H9 (cell line): ENCODE measurements around the gene NDUFA3. TPM values are rescaled to one million over a fixed set of nuclear protein-coding genes. Genes with fewer than 3 reads are reported as not detected.
A peak's percentile ranks its signal among the peaks of the same experiment; 100 is the strongest.

Experiments
- DNase-seq: peaks from one replicate; pipeline ENCODE4 v3.0.0-alpha.2; 2017
- H2AFZ ChIP-seq: one replicate; pipeline ENCODE4 v1.6.1; 2013; ENCODE audit warnings: mild to moderate bottlenecking, low read length, control low read depth, moderate library complexity
- H2AK5ac ChIP-seq: 2 replicates; pipeline ENCODE4 v1.6.1; 2013; ENCODE audit warnings: low read length, control low read depth, mixed read lengths; ENCODE audit not compliant: insufficient read length
- H2BK120ac ChIP-seq: one replicate; pipeline ENCODE4 v1.6.1; 2013; ENCODE audit warnings: low read depth, mild to moderate bottlenecking, low read length, control low read depth, inconsistent platforms; ENCODE audit not compliant: poor library complexity, severe bottlenecking
- H2BK12ac ChIP-seq: 2 replicates; pipeline ENCODE4 v1.6.1; 2013; ENCODE audit warnings: low read length, control low read depth, mixed read lengths, low read depth; ENCODE audit not compliant: insufficient read length
- H2BK15ac ChIP-seq: 2 replicates; pipeline ENCODE4 v1.6.1; 2013; ENCODE audit warnings: low read depth, low read length, control low read depth
- H2BK20ac ChIP-seq: one replicate; pipeline ENCODE4 v1.6.1; 2013; ENCODE audit warnings: low read depth, mild to moderate bottlenecking, low read length, control low read depth, inconsistent platforms; ENCODE audit not compliant: poor library complexity, severe bottlenecking
- H2BK5ac ChIP-seq: 2 replicates; pipeline ENCODE4 v1.6.1; 2013; ENCODE audit warnings: low read length, control low read depth, mixed read lengths; ENCODE audit not compliant: insufficient read length
- H3K14ac ChIP-seq: 2 replicates; pipeline ENCODE4 v1.6.1; 2013; ENCODE audit warnings: low read length, control low read depth; ENCODE audit not compliant: insufficient read depth
- H3K18ac ChIP-seq: 2 replicates; pipeline ENCODE4 v1.6.1; 2013; ENCODE audit warnings: low read depth, mild to moderate bottlenecking, mixed read lengths, low read length, control low read depth; ENCODE audit not compliant: insufficient read length
- H3K23ac ChIP-seq: 2 replicates; pipeline ENCODE4 v1.6.1; 2013; ENCODE audit warnings: low read length, control low read depth, mixed read lengths, low read depth; ENCODE audit not compliant: insufficient read length
- H3K23me2 ChIP-seq: 2 replicates; pipeline ENCODE4 v1.6.1; 2013; ENCODE audit warnings: low read depth, mild to moderate bottlenecking, mixed read lengths, low read length, control low read depth; ENCODE audit not compliant: insufficient read length, poor library complexity, severe bottlenecking
- H3K27ac ChIP-seq: 2 replicates; pipeline ENCODE4 v1.5.1; 2013; ENCODE audit warnings: low read length, control low read depth, mixed read lengths, low read depth; ENCODE audit not compliant: insufficient read length
- H3K27me3 ChIP-seq: 2 replicates; pipeline ENCODE4 v1.6.1; 2013; ENCODE audit warnings: low read length, control low read depth, inconsistent platforms; ENCODE audit not compliant: insufficient read depth
- H3K4ac ChIP-seq: 2 replicates; pipeline ENCODE4 v1.6.1; 2013; ENCODE audit warnings: low read depth, mild to moderate bottlenecking, control low read depth, inconsistent platforms, low read length, moderate library complexity
- H3K4me1 ChIP-seq: 2 replicates; pipeline ENCODE4 v1.6.1; 2013; ENCODE audit warnings: low read length, control low read depth, inconsistent platforms; ENCODE audit not compliant: insufficient read depth
- H3K4me2 ChIP-seq: 2 replicates; pipeline ENCODE4 v1.6.1; 2013; ENCODE audit warnings: low read length, control low read depth, mixed read lengths; ENCODE audit not compliant: insufficient read length, insufficient read depth
- H3K56ac ChIP-seq: 2 replicates; pipeline ENCODE4 v1.6.1; 2013; ENCODE audit warnings: low read depth, mild to moderate bottlenecking, mixed read lengths, low read length, control low read depth; ENCODE audit not compliant: insufficient read length
- H3K79me1 ChIP-seq: 2 replicates; pipeline ENCODE4 v1.6.1; 2013; ENCODE audit warnings: low read depth, mild to moderate bottlenecking, moderate library complexity, low read length, control low read depth, inconsistent platforms; ENCODE audit not compliant: insufficient read depth, poor library complexity, severe bottlenecking
- H3K79me2 ChIP-seq: 2 replicates; pipeline ENCODE4 v1.6.1; 2013; ENCODE audit warnings: low read length, control low read depth, inconsistent platforms; ENCODE audit not compliant: insufficient read depth
- H3K9ac ChIP-seq: 2 replicates; pipeline ENCODE4 v1.6.1; 2013; ENCODE audit warnings: low read length, control low read depth, mixed read lengths; ENCODE audit not compliant: insufficient read length; ENCODE audit errors: extremely low read depth
- H3K9me3 ChIP-seq: one replicate; pipeline ENCODE4 v1.6.1; 2013; ENCODE audit warnings: low read depth, low read length, inconsistent platforms; ENCODE audit not compliant: control insufficient read depth
- H3T11ph ChIP-seq: one replicate; pipeline ENCODE4 v1.6.1; 2013; ENCODE audit warnings: mild to moderate bottlenecking, low read length, control low read depth, inconsistent platforms
- H4K20me1 ChIP-seq: one replicate; pipeline ENCODE4 v1.6.1; 2013; ENCODE audit not compliant: control insufficient read depth, insufficient read length, insufficient read depth
- H4K5ac ChIP-seq: 2 replicates; pipeline ENCODE4 v1.6.1; 2013; ENCODE audit warnings: low read depth, mild to moderate bottlenecking, mixed read lengths, low read length, control low read depth; ENCODE audit not compliant: insufficient read length
- H4K8ac ChIP-seq: replicated peaks from 2 replicates; pipeline ENCODE4 v1.6.1; 2013; ENCODE audit warnings: low read length, control low read depth, mixed read lengths, low read depth; ENCODE audit not compliant: insufficient read length
- H4K91ac ChIP-seq: 2 replicates; pipeline ENCODE4 v1.6.1; 2013; ENCODE audit warnings: low read depth, mild to moderate bottlenecking, moderate library complexity, mixed read lengths, low read length, control low read depth; ENCODE audit not compliant: insufficient read length
- H3K27ac Mint-ChIP-seq, 3 experiments: 2 replicates in 2 of 3; 3 replicates in 1 of 3; pipeline ENCODE4 v1.8.0; 2020 to 2021; ENCODE audit warnings: mixed read lengths in 3 of 3, mild to moderate bottlenecking in 1 of 3, moderate library complexity in 1 of 3
- H3K27me3 Mint-ChIP-seq: 2 replicates; pipeline ENCODE4 v1.8.0; 2021; ENCODE audit warnings: low read depth, mild to moderate bottlenecking, moderate library complexity, mixed read lengths
- H3K36me3 Mint-ChIP-seq, 3 experiments: 2 replicates in 2 of 3; 3 replicates in 1 of 3; pipeline ENCODE4 v1.8.0; 2020 to 2021; ENCODE audit warnings: low read depth in 3 of 3, mixed read lengths in 3 of 3; ENCODE audit not compliant: insufficient read depth in 1 of 3
- H3K4me1 Mint-ChIP-seq, 2 experiments: 2 replicates each; pipeline ENCODE4 v1.8.0; 2020; ENCODE audit warnings: mixed read lengths in 2 of 2
- H3K4me3 Mint-ChIP-seq, 2 experiments: 2 replicates in 1 of 2; 3 replicates in 1 of 2; pipeline ENCODE4 v1.8.0; 2020 to 2021; ENCODE audit warnings: mild to moderate bottlenecking in 2 of 2, mixed read lengths in 2 of 2, moderate library complexity in 1 of 2
- H3K9me3 Mint-ChIP-seq, 2 experiments: 2 replicates in 1 of 2; 3 replicates in 1 of 2; pipeline ENCODE4 v1.8.0; 2020; ENCODE audit warnings: mild to moderate bottlenecking in 2 of 2, mixed read lengths in 2 of 2, moderate library complexity in 1 of 2
- CTCF ChIP-seq: fragments of 200-600 bp; sonication (generic); conservative IDR thresholded peaks from 3 replicates; pipeline ENCODE4 v1.8.0; 2021; ENCODE audit warnings: antibody characterized with exemption, mild to moderate bottlenecking
- WGBS: extraction: QIAGEN DNeasy Blood & Tissue Kit; methylation state at CpG from one replicate; pipeline ENCODE4 v1.1.7; 2013; ENCODE audit warnings: missing lambda C conversion rate, low lambda C conversion rate, mixed read lengths; ENCODE audit not compliant: insufficient read length; ENCODE audit errors: extremely low coverage; 5-methylcytosine and 5-hydroxymethylcytosine counted together
- total RNA-seq: library from RNA; stranded (reverse); gene quantifications from 2 replicates; pipeline ENCODE4 v1.2.1, GENCODE V29; 2021

NDUFA3 gene
- total RNA-seq, 1 experiment from 2014 or later, result 174 TPM

- no peak overlapping the region for H3K18ac ChIP-seq
- Mint-ChIP-seq H3K9me3 (peaks cover 2 to 7% of the 10 kb centered on the region in 2 experiments; a peak in 4 of 5 replicates), H3K4me1 (peaks cover 9 to 18% of the 10 kb centered on the region in 2 experiments), H3K4me3 (peak overlapping the region; percentile 82 to 94), H3K27me3 (peaks cover 1% of the 10 kb centered on the region), H3K27ac (peak overlapping the region; percentile 93 to 99 (median 94)), H3K36me3 (peaks cover 15 to 51% (median 49%) of the 10 kb centered on the region in 3 experiments)
- H3K23me2 ChIP-seq, result peaks cover 7% of the 10 kb centered on the region
- H2BK120ac ChIP-seq, result no peak overlapping the region
- H3K79me2 ChIP-seq, result no peaks in the 10 kb centered on the region; the same call in 1 of the 2 replicates
- H3K4me1 ChIP-seq, result no peaks in the 10 kb centered on the region; the same call in 1 of the 2 replicates
- H3T11ph ChIP-seq, result no peak overlapping the region
- H2BK12ac ChIP-seq, result no peak overlapping the region
- H4K20me1 ChIP-seq, result no peaks in the 10 kb centered on the region
- no peaks in the 10 kb centered on the region for H3K27me3 ChIP-seq
- no peak overlapping the region for H3K27ac ChIP-seq
- H3K9me3 ChIP-seq, result no peaks in the 10 kb centered on the region
- H3K56ac ChIP-seq, result no peak overlapping the region
- DNase-seq, result no peak
- no peak for TF ChIP-seq CTCF
- no peak overlapping the region for H3K23ac ChIP-seq
- no peak overlapping the region for H2AK5ac ChIP-seq
- no peak overlapping the region for H4K5ac ChIP-seq
- no peak overlapping the region for H2AFZ ChIP-seq
- H4K91ac ChIP-seq, result no peak overlapping the region
- no peak overlapping the region for H3K4ac ChIP-seq
- H3K9ac ChIP-seq, result peak overlapping the region; percentile 5
- H3K79me1 ChIP-seq, result peaks cover 7% of the 10 kb centered on the region
- H2BK20ac ChIP-seq, result no peak overlapping the region
- no peak overlapping the region for H3K14ac ChIP-seq
- H2BK5ac ChIP-seq, result no peak overlapping the region
- no peak overlapping the region for H4K8ac ChIP-seq
- H3K4me2 ChIP-seq, result peak overlapping the region; percentile 85
- no peak overlapping the region for H2BK15ac ChIP-seq
- no CpG with 5 or more reads among the region's 28 CpGs for WGBS
Measured at GRCh38 chr19:54114340-54115108, 11.9 kb downstream of the NDUFA3 start.
